ENCODE results near the gene ZNF76. TPM values are rescaled to one million over a fixed set of nuclear protein-coding genes. Genes with fewer than 3 reads are reported as not detected.
A peak's percentile ranks its signal among the peaks of the same experiment; 100 is the strongest.

Gene ZNF76
- total and polyA plus RNA-seq, 9 of the 15 experiments (the other 6 are each of a cell fraction or from before 2014, with no cell fraction given) = 1.2 to 17.8 (median 10.7) TPM

- no peak; the same call in 1 of the 2 replicates for TF ChIP-seq RREB1 (CRISPR knock-in tag; IDR thresholded peaks at IDR 0.05)
- no peak for TF ChIP-seq ZNF609 (CRISPR knock-in tag; IDR thresholded peaks at IDR 0.05; ENCODE audit: borderline replicate concordance)
- no peak for TF ChIP-seq L3MBTL2 (IDR thresholded peaks at IDR 0.05)
- TF ChIP-seq BRCA1 (IDR thresholded peaks at IDR 0.05) = no peak
- no peak for TF ChIP-seq BRCA1 (CRISPR knock-in tag; IDR thresholded peaks at IDR 0.05)
- no peak for TF ChIP-seq KLF6 (CRISPR knock-in tag; IDR thresholded peaks at IDR 0.05; ENCODE audit: borderline replicate concordance)
- TF ChIP-seq ZNF24 (IDR thresholded peaks at IDR 0.05) = no peak
- no peak for TF ChIP-seq ZNF584 (CRISPR knock-in tag; IDR thresholded peaks at IDR 0.05; ENCODE audit: low read depth)
- TF ChIP-seq FOSL1 (tag; conservative IDR thresholded peaks at IDR 0.05) = peak; percentile 66
- no peak for TF ChIP-seq NUFIP1 (IDR thresholded peaks at IDR 0.05; ENCODE audit: partially characterized antibody)
- no peak for TF ChIP-seq ZNF57 (CRISPR knock-in tag; IDR thresholded peaks at IDR 0.05)
- no peak for TF ChIP-seq CHAMP1 (IDR thresholded peaks at IDR 0.05)
- TF ChIP-seq ZNF133 (CRISPR knock-in tag; IDR thresholded peaks at IDR 0.05) = no peak
- no peak for TF ChIP-seq BACH1 (tag; IDR thresholded peaks at IDR 0.05)
- no peak for TF ChIP-seq RFX7 (CRISPR knock-in tag; IDR thresholded peaks at IDR 0.05)
- TF ChIP-seq ZNF224 (CRISPR knock-in tag; IDR thresholded peaks at IDR 0.05) = no peak
Observed at GRCh38 chr6:35343092-35343834, 83.7 kb downstream of the ZNF76 start (continued).

Measured in K562 (cell line).